ENCODE measurements around the gene HMG20A.

DNA sequence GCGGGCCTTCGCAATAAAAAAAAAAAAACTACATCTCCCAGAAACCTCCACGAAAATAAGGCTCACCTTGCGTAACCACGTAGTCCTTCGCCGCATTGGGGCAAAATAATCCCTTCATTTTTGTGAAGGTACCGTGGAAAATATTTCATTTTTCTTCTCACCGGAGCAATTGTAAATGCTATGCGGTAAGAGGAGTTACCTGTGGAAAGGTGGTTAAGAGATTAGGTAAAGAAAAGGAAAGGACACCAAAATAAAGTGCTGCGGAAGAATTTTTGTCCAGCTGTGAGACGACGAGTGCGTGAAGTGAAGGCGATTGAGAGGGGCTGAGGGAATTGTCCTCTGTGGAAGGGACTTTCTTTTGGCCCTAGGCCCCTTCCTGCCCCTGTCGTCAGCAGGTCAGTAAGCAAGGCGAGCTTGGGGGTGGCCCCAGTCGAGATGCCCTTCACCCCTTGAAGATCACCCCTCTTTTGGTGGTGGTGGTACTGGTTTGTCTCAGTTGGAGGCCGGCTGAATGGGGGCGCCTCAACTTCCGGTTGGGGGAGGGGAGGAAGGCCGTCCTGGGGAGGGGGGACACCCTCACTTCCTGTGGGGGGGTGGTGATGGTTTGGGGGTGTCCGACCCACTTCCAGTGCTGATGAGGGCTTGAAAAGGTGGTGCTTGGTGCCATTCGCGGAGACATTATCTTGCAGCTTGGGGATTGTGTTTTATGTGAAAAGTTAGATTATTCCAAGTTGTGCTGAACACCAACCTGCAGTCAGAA is at the start of gene HMG20A:
- TF ChIP-seq POLR2A (IDR thresholded peaks at IDR 0.05): no peak
- TF ChIP-seq, protein P1, sequence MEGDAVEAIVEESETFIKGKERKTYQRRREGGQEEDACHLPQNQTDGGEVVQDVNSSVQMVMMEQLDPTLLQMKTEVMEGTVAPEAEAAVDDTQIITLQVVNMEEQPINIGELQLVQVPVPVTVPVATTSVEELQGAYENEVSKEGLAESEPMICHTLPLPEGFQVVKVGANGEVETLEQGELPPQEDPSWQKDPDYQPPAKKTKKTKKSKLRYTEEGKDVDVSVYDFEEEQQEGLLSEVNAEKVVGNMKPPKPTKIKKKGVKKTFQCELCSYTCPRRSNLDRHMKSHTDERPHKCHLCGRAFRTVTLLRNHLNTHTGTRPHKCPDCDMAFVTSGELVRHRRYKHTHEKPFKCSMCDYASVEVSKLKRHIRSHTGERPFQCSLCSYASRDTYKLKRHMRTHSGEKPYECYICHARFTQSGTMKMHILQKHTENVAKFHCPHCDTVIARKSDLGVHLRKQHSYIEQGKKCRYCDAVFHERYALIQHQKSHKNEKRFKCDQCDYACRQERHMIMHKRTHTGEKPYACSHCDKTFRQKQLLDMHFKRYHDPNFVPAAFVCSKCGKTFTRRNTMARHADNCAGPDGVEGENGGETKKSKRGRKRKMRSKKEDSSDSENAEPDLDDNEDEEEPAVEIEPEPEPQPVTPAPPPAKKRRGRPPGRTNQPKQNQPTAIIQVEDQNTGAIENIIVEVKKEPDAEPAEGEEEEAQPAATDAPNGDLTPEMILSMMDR (IDR thresholded peaks at IDR 0.05): no peak
